ENCODE data around the gene INS.
A peak's percentile ranks its signal among the peaks of the same experiment; 100 is the strongest.

Gene INS

GRCh38 chr11:2180789-2181370, 19.9 kb upstream of the INS start:
- DNase-seq, result no peak

GRCh38 chr11:2180347-2180746, 19.3 kb upstream of the INS start:
- DNase-seq, result no peak

- DNase-seq, result no peak
Measured at GRCh38 chr11:2179516-2179915, 18.5 kb upstream of the INS start.

- peak; percentile 82 for DNase-seq
Measured at GRCh38 chr11:2178906-2179494, 18.0 kb upstream of the INS start.

DNA sequence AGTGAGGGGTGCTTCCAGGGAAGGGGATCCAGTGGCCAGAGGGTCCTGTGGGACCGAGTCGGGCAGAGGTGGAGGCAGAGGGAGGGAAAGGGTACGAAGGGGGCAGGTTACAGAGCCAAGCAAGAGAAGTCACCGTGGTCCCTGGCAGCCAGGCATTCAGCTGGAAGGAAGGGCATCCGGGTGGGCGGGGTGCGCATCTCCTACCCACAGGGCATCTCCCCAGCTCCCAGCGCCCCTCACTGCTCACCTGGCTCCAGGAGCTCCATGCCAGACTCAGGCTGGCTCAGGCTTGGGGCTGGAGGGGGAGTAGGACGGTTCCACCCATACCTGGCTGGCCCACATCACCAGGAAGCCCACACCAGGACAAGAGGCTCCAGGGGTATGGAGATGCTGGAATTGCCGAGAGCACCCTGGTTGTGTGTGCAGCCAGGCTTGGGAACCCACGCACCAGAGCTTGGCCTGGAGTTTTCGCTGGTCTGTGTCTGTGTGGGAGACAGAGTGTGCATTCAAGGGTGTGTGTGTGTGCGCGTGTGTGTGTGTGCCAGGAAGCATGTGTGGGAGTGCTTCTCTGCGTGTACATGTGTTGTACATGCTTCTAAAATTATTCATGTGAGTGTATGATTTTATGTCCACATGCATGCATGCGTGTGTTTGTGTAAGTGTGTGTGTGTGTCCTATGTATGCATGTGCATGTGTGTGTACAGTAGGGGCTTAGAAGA, 17.2 kb upstream of the INS start:
- DNase-seq, result peak; percentile 11

DNA sequence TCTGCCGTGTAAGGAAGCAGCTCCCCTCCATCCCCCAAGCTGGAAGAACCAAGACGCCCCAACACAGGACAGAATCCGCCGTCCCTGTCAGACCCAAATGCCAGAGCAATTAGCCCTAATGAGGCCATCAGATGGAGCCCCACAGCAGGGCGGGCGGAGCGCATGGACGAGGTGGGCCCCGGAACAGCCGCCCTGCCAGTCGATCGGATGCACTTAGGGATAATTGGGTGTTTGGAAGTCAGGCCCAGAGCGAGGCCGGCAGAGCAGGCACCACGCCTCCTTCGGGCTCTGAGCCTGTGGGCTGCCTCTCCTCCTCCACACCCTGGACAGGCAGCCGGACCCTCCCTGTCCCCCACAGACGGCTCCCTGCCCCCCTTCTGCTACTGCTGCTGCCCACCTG, 16.1 kb upstream of the INS start:
- DNase-seq, result no peak

DNA sequence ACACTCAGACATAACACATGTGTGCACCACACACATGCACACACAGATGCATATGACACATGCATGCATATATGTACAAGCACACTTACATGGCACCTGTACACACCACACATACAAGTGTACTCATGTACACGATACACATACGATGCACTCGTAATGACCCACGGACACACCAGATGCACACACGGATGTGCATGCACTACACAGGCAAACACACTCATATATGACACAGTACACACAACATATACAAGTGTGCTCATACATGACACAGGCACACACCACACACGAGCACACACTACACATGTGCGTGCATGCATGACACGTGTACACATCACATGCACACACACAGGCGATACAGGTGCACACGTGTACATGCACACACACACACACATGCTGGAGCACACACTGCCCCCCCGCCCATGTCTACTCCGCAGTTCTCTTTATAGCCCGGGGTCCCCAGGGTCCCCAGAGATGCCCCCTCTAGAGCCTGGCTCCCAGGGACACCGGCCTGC, 15.4 kb upstream of the INS start:
- no peak for DNase-seq

- DNase-seq, result peak; percentile 84
Measured at GRCh38 chr11:2175659-2176058, 14.7 kb upstream of the INS start.

- DNase-seq, result no peak
Measured at GRCh38 chr11:2174361-2174760, 13.4 kb upstream of the INS start.

- DNase-seq, result no peak
Measured at GRCh38 chr11:2173761-2174160, 12.8 kb upstream of the INS start.

DNA sequence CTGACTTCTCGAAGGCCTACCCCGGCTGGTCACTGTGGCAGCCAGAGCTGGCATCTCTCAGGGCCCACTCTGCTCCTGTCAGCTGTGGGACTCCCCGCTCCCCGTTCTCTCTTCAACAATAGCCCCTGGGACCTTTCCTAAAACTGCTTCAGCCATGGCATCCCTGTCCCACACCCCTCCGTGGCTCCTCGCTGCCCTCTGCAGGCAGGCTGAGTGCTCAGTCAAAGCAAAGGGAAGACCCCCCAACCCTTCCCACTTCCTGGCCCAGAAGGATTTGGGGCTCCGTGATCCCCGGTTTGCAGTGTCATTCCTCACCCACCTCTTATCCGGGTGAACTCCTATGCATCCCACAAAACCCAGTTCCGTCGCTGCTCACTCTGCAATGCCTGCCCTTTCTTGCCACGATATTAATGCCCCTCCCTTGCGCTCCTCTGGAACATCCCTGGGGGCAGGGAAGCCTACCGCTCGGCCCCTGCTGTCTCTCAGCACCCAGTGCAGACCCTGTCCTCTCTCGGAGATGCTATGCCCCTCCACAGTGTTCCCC, 12.2 kb upstream of the INS start:
- DNase-seq, result no peak

DNA sequence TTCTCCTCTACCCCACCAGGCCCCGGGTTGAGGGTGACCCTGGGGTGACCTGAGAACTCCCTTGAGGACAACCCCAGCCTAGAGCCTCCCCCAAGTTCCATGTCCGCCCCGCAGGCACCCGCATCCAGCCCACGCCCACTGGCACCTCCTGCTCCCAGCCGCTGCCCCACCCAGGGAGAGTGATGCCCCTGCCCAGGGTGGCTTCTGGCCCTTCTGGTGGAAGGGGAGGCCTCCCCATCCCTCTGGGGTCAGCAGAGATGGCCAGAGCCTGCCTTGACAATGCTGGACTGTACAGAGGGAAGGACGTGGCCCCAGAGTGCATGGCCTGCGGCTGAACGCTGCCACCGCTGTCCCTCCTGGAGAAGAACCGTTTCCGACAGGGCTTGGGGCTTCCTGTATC, 11.7 kb upstream of the INS start:
- DNase-seq, result no peak

DNA sequence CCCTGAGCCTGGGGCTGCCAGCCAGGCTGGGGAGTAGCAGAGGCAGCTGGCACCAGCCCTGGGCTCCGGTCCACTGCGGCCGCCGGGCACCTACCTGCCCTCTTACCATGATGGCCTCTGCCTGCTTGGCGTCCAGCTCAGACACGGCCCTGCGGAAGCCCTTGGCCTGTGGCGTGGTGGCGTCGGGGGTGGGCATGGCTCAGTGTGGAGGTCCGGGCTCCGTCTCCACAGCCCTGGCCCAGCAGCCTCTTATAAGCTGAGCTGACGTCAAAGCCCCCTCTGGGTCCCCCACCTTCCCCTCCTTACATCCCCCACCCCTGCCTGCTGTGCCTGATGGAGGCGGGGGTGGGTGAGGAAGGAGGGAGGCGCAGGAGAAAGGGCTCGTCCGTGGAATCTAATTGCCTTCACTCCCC, 10.6 kb upstream of the INS start, which contains the start of gene TH:
TSS of gene TH (minus strand) at position 225 of the 413 bp plus-strand sequence. CDS start at position 196, 29 bp downstream.
- no peak for DNase-seq

- no peak for DNase-seq
Measured at GRCh38 chr11:2169626-2170570, 8.9 kb upstream of the INS start.

DNA sequence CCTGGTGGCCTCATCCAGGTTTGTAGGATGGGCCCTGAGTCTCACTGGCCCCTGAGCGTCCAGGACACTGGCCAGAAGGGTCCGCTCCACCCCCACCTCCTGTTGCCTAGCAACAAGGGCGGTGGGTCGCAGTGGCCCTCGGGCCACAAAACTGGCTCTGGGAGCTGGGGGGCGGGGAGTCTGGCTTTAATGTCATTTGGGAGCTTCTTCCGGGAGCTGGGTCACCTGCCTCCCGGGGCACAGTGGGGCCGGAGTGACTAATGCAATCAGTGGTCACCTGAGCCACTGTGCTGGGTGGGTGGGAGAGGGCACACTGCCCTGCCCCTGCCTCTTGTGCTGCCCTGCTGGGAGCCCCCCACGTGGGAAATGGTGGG, 8.0 kb upstream of the INS start:
- DNase-seq, result no peak

- no peak for DNase-seq
Measured at GRCh38 chr11:2168286-2169004, 7.4 kb upstream of the INS start.

DNA sequence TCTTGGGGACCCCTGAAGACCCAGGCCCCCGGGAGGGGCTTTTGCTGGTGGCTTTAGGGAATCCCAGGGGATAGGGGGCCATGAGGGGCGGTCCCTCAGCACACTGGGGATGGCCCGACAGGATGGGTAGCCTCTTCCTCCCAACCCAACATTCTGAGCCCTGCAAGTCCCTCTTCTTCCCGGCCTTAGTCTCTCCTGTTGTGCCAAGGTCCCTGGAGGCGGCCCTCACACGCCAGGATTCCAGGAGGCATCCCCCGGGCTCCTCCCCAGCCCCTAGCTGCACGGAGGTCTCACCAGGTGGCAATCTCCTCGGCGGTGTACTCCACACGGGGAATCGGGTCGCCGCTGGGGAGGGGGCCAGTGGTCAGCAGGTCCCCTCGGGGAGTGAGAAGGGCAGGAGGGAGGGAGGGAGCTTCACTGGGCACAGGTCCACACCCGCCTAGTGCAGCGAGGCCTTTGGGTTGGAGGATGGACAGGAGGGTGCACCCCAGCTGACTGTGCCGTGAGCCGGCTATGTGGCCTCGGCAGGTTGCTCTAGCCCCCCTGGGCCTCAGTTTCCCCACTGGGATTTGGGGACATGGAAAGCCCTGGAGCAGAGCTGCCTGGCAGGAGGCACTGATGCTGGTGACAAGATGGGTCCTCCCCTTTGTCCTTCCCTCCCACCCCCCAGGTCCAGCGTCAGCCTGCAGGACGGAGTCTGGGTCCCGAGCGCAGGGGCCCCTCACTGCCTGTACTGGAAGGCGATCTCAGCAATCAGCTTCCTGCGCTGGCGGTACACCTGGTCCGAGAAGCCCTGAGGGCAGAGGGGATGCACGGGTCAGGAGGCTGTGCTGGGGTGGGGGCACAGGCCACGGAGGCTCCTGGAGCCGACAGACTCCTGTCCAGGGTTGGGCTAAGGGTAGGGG, 6.4 kb upstream of the INS start:
- no peak for DNase-seq

DNA sequence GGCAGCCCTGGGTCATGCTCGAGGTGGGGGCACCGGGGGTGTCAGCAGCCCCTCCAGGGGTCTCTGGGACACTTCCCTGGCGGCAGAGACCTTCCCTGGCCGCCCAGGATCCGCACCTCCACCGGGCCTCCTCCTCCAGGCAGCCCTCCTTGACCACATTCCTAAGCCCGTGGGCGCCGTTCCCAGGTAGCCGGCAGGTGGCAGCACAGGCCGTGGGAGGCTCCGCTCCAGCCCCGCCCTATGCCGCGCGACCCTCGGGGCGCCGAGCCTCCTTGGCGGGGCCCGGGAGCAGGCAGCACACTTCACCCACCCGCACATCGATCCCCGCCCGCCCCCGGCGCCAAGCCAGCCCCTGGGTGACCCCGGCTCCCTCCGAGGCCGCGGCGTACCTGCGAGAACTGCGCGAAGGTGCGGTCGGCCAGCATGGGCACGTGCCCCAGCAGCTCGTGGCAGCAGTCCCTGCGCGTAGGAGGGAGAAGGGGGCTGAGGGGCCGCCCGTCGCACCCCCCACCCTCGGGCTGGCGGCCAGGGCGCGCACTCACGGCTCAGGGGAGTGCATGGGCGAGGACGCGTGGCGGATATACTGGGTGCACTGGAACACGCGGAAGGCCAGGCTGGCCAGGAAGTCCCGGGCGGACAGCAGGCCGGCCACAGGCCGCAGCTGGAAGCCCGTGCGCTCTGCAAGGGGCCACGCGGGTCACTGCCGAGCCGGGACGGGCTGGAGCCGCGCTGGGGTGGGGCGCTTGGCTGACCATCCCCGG, 5.3 kb upstream of the INS start:
- no peak for DNase-seq

- DNase-seq, result no peak
Measured at GRCh38 chr11:2165571-2165970, 4.6 kb upstream of the INS start.

GRCh38 chr11:2164861-2165555, 4.0 kb upstream of the INS start:
- no peak for DNase-seq

Measured in fibroblast of skin of right biceps (primary cell).